Activated CD8-positive, alpha-beta memory T cell treated with anti-CD3 and anti-CD28 coated beads, Interleukin-2, amount 10 ng/mL, durations not matched to agents 7 days and 5 days (primary cell): ENCODE measurements around the gene CPT1B. TPM values are rescaled to one million over a fixed set of nuclear protein-coding genes. Genes with fewer than 3 reads are reported as not detected.

Experiments
- ATAC-seq: fragments of 150-1000 bp; cut with Tn5 transposase; one replicate; pipeline ENCODE4 v1.10.0; 2021; ENCODE audit warnings: moderate library complexity
- CTCF ChIA-PET: fragments of 350-600 bp; sonication (Branson Sonifier 250); formaldehyde crosslinking; loops from one replicate; lab custom pipeline; 2021; ENCODE audit warnings: antibody characterized with exemption; lab: Charles Lee
- DNase-seq: peaks from one replicate; pipeline ENCODE4 v3.0.0-alpha.2; 2020
- H3K27ac Mint-ChIP-seq: one replicate; pipeline ENCODE4 v1.8.0; 2021; ENCODE audit warnings: mild to moderate bottlenecking, mixed read lengths
- H3K27me3 Mint-ChIP-seq: one replicate; pipeline ENCODE4 v1.8.0; 2021; ENCODE audit warnings: mixed read lengths
- H3K36me3 Mint-ChIP-seq: one replicate; pipeline ENCODE4 v1.8.0; 2021; ENCODE audit warnings: mild to moderate bottlenecking, mixed read lengths
- H3K4me1 Mint-ChIP-seq: one replicate; pipeline ENCODE4 v1.8.0; 2021; ENCODE audit warnings: mixed read lengths
- H3K4me3 Mint-ChIP-seq: one replicate; pipeline ENCODE4 v1.8.0; 2021; ENCODE audit warnings: mild to moderate bottlenecking, moderate library complexity, mixed read lengths
- H3K9me3 Mint-ChIP-seq: one replicate; pipeline ENCODE4 v1.8.0; 2022; ENCODE audit warnings: low read depth, mixed read lengths
- total RNA-seq, 2 experiments: library from RNA; stranded (reverse); gene quantifications; one replicate each; pipeline ENCODE4 v1.2.3, GENCODE V29; 2021

Gene CPT1B
- total RNA-seq, 2 experiments from 2014 or later, result 80.1 to 87.6 TPM

- DNase-seq (no peak), ATAC-seq (peak; percentile 15)
- H3K4me3 Mint-ChIP-seq, result no peak overlapping the region
- peaks cover 2% of the 10 kb centered on the region for H3K4me1 Mint-ChIP-seq
- H3K27ac Mint-ChIP-seq, result no peak overlapping the region
- no peaks in the 10 kb centered on the region for H3K9me3 Mint-ChIP-seq
- H3K27me3 Mint-ChIP-seq, result peaks cover 36% of the 10 kb centered on the region
- CTCF ChIA-PET, result interaction anchor here (1.8 kb wide), 1 partner anchor 58 kb away, joined by 4 read pairs; no protein-coding TSS in a partner anchor
- no peaks in the 10 kb centered on the region for H3K36me3 Mint-ChIP-seq
These were observed 28.1 kb upstream of the CPT1B start for GRCh38 chr22:50606165-50606945.

- Mint-ChIP-seq H3K36me3 (no peaks in the 10 kb centered on the region), H3K27me3 (peaks cover 36% of the 10 kb centered on the region), H3K4me3 (no peak overlapping the region), H3K9me3 (no peaks in the 10 kb centered on the region), H3K27ac (no peak overlapping the region), H3K4me1 (peaks cover 2% of the 10 kb centered on the region)
- CTCF ChIA-PET, result interaction anchor here (1.8 kb wide), 1 partner anchor 58 kb away, joined by 4 read pairs; no protein-coding TSS in a partner anchor
- ATAC-seq, result no peak
- DNase-seq, result no peak
These were observed 27.4 kb upstream of the CPT1B start for GRCh38 chr22:50605613-50606074.

GRCh38 chr22:50605002-50605612, 26.9 kb upstream of the CPT1B start:
- ATAC-seq (no peak), DNase-seq (no peak)
- Mint-ChIP-seq H3K9me3 (no peaks in the 10 kb centered on the region), H3K4me1 (peaks cover 2% of the 10 kb centered on the region), H3K27ac (no peak overlapping the region), H3K27me3 (peaks cover 36% of the 10 kb centered on the region), H3K4me3 (no peak overlapping the region), H3K36me3 (no peaks in the 10 kb centered on the region)
- CTCF ChIA-PET, result interaction anchor here (1.8 kb wide), 1 partner anchor 57 kb away, joined by 4 read pairs; no protein-coding TSS in a partner anchor

- Mint-ChIP-seq H3K27me3 (peaks cover 43% of the 10 kb centered on the region), H3K4me3 (no peak overlapping the region), H3K9me3 (no peaks in the 10 kb centered on the region), H3K4me1 (peaks cover 6% of the 10 kb centered on the region), H3K36me3 (no peaks in the 10 kb centered on the region), H3K27ac (no peak overlapping the region)
- DNase-seq (no peak), ATAC-seq (no peak)
- CTCF ChIA-PET, result no interaction called here
These were observed 26.2 kb upstream of the CPT1B start for GRCh38 chr22:50604256-50605001.

GRCh38 chr22:50603511-50604255, 25.5 kb upstream of the CPT1B start:
- Mint-ChIP-seq H3K36me3 (no peaks in the 10 kb centered on the region), H3K27me3 (peaks cover 46% of the 10 kb centered on the region), H3K4me3 (no peak overlapping the region), H3K27ac (no peak overlapping the region), H3K9me3 (no peaks in the 10 kb centered on the region), H3K4me1 (peaks cover 6% of the 10 kb centered on the region)
- DNase-seq, result no peak
- CTCF ChIA-PET, result no interaction called here
- no peak for ATAC-seq

- H3K27ac Mint-ChIP-seq, result no peak overlapping the region
- CTCF ChIA-PET, result interaction anchor here (2.1 kb wide), 1 partner anchor 19 kb away, joined by 4 read pairs; no protein-coding TSS in a partner anchor
- ATAC-seq (no peak), DNase-seq (no peak)
- peaks cover 44% of the 10 kb centered on the region for H3K27me3 Mint-ChIP-seq
- no peaks in the 10 kb centered on the region for H3K36me3 Mint-ChIP-seq
- H3K4me1 Mint-ChIP-seq, result peaks cover 6% of the 10 kb centered on the region
- no peaks in the 10 kb centered on the region for H3K9me3 Mint-ChIP-seq
- no peak overlapping the region for H3K4me3 Mint-ChIP-seq
These were observed 24.1 kb upstream of the CPT1B start for GRCh38 chr22:50602338-50602700.

- DNase-seq (no peak), ATAC-seq (no peak)
- Mint-ChIP-seq H3K27me3 (peaks cover 46% of the 10 kb centered on the region), H3K9me3 (no peaks in the 10 kb centered on the region), H3K4me1 (peaks cover 6% of the 10 kb centered on the region), H3K36me3 (no peaks in the 10 kb centered on the region), H3K27ac (no peak overlapping the region), H3K4me3 (peak overlapping the region; percentile 24)
- CTCF ChIA-PET, result interaction anchor here (2.1 kb wide), 1 partner anchor 20 kb away, joined by 4 read pairs; no protein-coding TSS in a partner anchor
These were observed 23.6 kb upstream of the CPT1B start for GRCh38 chr22:50601669-50602337.

- Mint-ChIP-seq H3K27ac (no peak overlapping the region), H3K4me1 (peaks cover 6% of the 10 kb centered on the region), H3K27me3 (peaks cover 48% of the 10 kb centered on the region), H3K36me3 (no peaks in the 10 kb centered on the region), H3K9me3 (no peaks in the 10 kb centered on the region), H3K4me3 (no peak overlapping the region)
- ATAC-seq, result no peak
- CTCF ChIA-PET, result interaction anchor here (2.1 kb wide), 1 partner anchor 20 kb away, joined by 4 read pairs; no protein-coding TSS in a partner anchor
- no peak for DNase-seq
These were observed 22.9 kb upstream of the CPT1B start for GRCh38 chr22:50600967-50601668.

GRCh38 chr22:50600538-50600937, 22.3 kb upstream of the CPT1B start, which contains the start of gene MAPK8IP2:
Gene MAPK8IP2, plus strand, starts transcription at chr22:50600793. Its CDS starts 26 bp downstream, at chr22:50600819.
- Mint-ChIP-seq H3K27me3 (peaks cover 45% of the 10 kb centered on the region), H3K9me3 (no peaks in the 10 kb centered on the region), H3K27ac (no peak within 1 kb of the TSS), H3K4me1 (peaks cover 6% of the 10 kb centered on the region), H3K36me3 (no peaks in the 10 kb centered on the region), H3K4me3 (peak within 1 kb of the TSS; percentile 27)
- DNase-seq (no peak), ATAC-seq (peak; percentile 35)
- CTCF ChIA-PET, result no interaction called here

- CTCF ChIA-PET, result interaction anchor here (1.1 kb wide), 1 partner anchor 21 kb away, joined by 3 read pairs; no protein-coding TSS in a partner anchor
- Mint-ChIP-seq H3K27me3 (peaks cover 40% of the 10 kb centered on the region), H3K27ac (no peak overlapping the region), H3K36me3 (no peaks in the 10 kb centered on the region), H3K4me1 (peaks cover 6% of the 10 kb centered on the region), H3K4me3 (peak overlapping the region; percentile 27), H3K9me3 (no peaks in the 10 kb centered on the region)
- DNase-seq (peak; percentile 75), ATAC-seq (peak; percentile 92)
These were observed 21.7 kb upstream of the CPT1B start for GRCh38 chr22:50599816-50600455.

- no peak overlapping the region for H3K4me3 Mint-ChIP-seq
- peaks cover 25% of the 10 kb centered on the region for H3K27me3 Mint-ChIP-seq
- H3K36me3 Mint-ChIP-seq, result no peaks in the 10 kb centered on the region
- DNase-seq (no peak), ATAC-seq (no peak)
- no peak overlapping the region for H3K27ac Mint-ChIP-seq
- CTCF ChIA-PET, result no interaction called here
- H3K4me1 Mint-ChIP-seq, result peaks cover 6% of the 10 kb centered on the region
- H3K9me3 Mint-ChIP-seq, result no peaks in the 10 kb centered on the region
These were observed 18.9 kb upstream of the CPT1B start for GRCh38 chr22:50597097-50597496.
